GM15510 (cell line): ENCODE results near the gene SPEG.

ENCODE experiments used
- POLR2A ChIP-seq: IDR thresholded peaks from 3 replicates; pipeline ENCODE4 v1.6.1; 2011; ENCODE audit warnings: borderline replicate concordance; ENCODE audit not compliant: insufficient read length; ENCODE audit errors: extremely low read depth

SPEG gene

GRCh38 chr2:219507581-219508443, 73.2 kb downstream of the SPEG start:
- no peak for TF ChIP-seq POLR2A

GRCh38 chr2:219508444-219508734, 73.7 kb downstream of the SPEG start:
- TF ChIP-seq POLR2A: no peak

- no peak for TF ChIP-seq POLR2A
Measured at GRCh38 chr2:219508971-219509779, 74.5 kb downstream of the SPEG start.

- TF ChIP-seq POLR2A: no peak
Measured at GRCh38 chr2:219509780-219510511, 75.3 kb downstream of the SPEG start.

- TF ChIP-seq POLR2A: no peak
Measured at GRCh38 chr2:219510512-219511135, 76.0 kb downstream of the SPEG start.

DNA sequence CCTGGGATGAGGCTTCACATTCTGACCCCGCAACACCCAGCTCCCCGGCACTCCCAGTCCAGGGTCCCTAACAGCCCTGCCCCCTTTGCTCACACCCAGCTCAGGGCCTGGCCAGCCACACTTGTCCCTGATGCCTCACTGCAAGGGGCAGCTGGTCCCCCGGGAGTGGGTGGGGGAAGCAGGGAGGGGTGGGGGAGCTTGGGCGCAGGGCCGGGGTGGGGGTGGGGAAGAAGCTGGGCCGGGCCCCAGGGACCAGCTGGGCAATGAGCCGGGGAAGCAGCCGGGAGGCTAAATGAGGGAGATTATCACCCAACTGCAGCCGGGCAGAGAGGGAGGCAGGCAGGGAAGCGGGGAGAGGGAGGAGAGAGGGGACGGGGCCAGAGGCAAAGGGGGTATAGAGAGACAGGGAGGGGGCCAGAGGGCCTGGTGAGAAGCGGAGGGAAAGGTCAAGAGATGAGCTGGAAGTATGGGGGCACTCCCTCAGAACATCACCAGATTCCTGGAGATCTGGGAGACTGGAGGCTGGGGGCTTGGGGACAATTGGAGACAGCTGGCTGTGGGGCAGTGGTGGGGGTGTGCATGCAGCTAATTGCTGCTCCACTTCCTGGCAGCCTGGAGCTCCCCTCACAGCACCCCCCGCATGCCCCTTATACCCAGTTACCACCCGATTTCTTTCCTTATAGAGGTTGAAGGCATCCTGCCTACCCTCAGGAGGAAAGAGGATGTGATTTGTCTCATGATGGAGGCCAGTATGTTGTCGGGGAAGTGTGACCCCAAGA, 77.1 kb downstream of the SPEG start:
- no peak for TF ChIP-seq POLR2A

GRCh38 chr2:219512524-219513216, 78.0 kb downstream of the SPEG start:
- TF ChIP-seq POLR2A: no peak

DNA sequence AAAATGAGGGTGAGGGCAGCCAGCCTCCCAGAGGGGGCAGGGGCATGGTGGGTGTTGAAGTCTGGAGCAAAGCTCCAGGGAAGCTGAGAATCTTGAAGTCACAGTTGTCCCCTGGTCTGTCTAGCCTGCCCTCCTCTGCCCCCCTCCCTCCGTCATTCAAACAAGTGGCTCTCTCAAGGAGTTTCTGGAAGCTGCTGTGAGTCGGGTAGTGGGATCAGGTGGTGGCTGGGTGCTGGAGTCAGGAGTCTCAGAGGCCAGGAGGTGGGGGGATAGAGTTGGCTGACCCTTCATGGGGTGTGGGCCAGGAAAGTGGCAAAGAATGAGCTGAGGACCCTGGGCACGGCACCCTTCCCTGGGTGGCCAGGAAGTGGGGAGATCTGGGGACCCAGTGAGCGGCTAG, 79.1 kb downstream of the SPEG start:
- TF ChIP-seq POLR2A: no peak

DNA sequence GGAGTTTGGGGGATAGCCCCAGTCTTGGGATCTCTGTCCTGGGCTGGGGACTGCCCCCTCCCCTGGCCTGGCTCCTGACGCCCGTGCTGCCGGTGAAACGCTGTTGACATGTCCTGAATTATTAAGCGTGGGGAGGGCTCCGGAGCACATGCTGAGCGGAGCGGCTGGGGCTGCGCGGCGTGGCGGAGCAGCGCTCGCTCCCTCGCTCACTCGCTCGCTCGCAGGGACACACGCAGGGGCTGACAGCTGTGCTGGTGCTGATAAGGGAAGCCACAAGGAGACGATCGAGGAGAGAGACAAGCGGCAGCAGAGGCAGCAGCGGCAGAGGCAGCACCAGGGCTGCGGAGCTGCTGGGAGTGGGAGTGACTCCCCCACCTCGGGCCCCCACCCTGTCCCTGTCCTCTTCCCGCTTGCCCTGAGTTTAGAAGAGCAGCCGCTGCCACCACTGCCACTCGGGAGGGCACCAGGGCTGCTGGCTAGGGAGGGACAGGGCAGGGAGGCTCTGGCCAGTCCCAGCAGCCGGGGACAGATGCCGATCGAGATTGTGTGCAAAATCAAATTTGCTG, 79.6 kb downstream of the SPEG start, which contains the start of gene ASIC4:
Gene ASIC4 (plus strand): TSS at position 287 of the 566 bp plus-strand sequence. CDS start 243 bp downstream, at position 530.
- TF ChIP-seq POLR2A: no peak

DNA sequence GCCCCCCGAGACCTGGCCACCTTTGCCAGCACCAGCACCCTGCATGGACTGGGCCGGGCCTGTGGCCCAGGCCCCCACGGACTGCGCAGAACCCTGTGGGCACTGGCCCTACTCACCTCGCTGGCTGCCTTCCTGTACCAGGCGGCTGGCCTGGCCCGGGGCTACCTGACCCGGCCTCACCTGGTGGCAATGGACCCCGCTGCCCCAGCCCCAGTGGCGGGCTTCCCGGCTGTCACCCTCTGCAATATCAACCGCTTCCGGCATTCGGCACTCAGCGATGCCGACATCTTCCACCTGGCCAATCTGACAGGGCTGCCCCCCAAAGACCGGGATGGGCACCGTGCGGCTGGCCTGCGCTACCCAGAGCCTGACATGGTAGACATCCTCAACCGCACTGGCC, 80.2 kb downstream of the SPEG start:
- no peak for TF ChIP-seq POLR2A

GRCh38 chr2:219515874-219516629, 81.4 kb downstream of the SPEG start:
- TF ChIP-seq POLR2A: no peak

- no peak for TF ChIP-seq POLR2A
Measured at GRCh38 chr2:219516888-219517287, 82.2 kb downstream of the SPEG start.
